GM23338 (cell line): ENCODE measurements around the gene ITGA8. TPM values are rescaled to one million over a fixed set of nuclear protein-coding genes. Genes with fewer than 3 reads are reported as not detected.

Source experiments
- ATAC-seq: fragments of 200-7000 bp; cut with Tn5 transposase; 3 replicates; pipeline ENCODE4 v1.9.1; 2020
- DNase-seq: peaks from one replicate; pipeline ENCODE4 v3.0.0-alpha.2; 2015; ENCODE audit warnings: low spot score
- H2AFZ ChIP-seq: fragments of 200-600 bp; sonication (generic); 2 replicates; pipeline ENCODE4 v1.8.0; 2016; ENCODE audit warnings: antibody characterized with exemption, mild to moderate bottlenecking, moderate library complexity
- H3F3A ChIP-seq: fragments of 200-600 bp; sonication (generic); replicated peaks from 2 replicates; pipeline ENCODE4 v1.8.0; 2017; ENCODE audit warnings: antibody characterized with exemption, mixed run types, low read depth
- H3K27ac ChIP-seq: fragments of 200-600 bp; sonication (generic); 2 replicates; pipeline ENCODE4 v1.6.1; 2016; ENCODE audit warnings: low read depth
- H3K27me3 ChIP-seq: fragments of 200-600 bp; sonication (generic); 2 replicates; pipeline ENCODE4 v1.8.0; 2016; ENCODE audit warnings: mild to moderate bottlenecking, mixed run types, moderate library complexity; ENCODE audit not compliant: insufficient read depth
- H3K36me3 ChIP-seq: fragments of 200-600 bp; sonication (generic); 2 replicates; pipeline ENCODE4 v1.8.0; 2016; ENCODE audit warnings: mild to moderate bottlenecking; ENCODE audit not compliant: insufficient read depth
- H3K4me1 ChIP-seq: fragments of 200-600 bp; sonication (generic); 2 replicates; pipeline ENCODE4 v1.8.0; 2016; ENCODE audit warnings: mild to moderate bottlenecking, moderate library complexity; ENCODE audit not compliant: insufficient read depth
- H3K4me2 ChIP-seq: fragments of 200-600 bp; sonication (generic); 2 replicates; pipeline ENCODE4 v1.7.1; 2017; ENCODE audit warnings: mixed run types
- H3K4me3 ChIP-seq: fragments of 200-600 bp; sonication (generic); 2 replicates; pipeline ENCODE4 v1.6.1; 2016; ENCODE audit warnings: mixed run types
- H3K79me2 ChIP-seq: fragments of 200-600 bp; sonication (generic); replicated peaks from 2 replicates; pipeline ENCODE4 v1.8.0; 2017; ENCODE audit warnings: mild to moderate bottlenecking; ENCODE audit not compliant: insufficient read depth
- H3K9me2 ChIP-seq: fragments of 200-600 bp; sonication (generic); 2 replicates; pipeline ENCODE4 v1.8.0; 2017; ENCODE audit not compliant: insufficient read depth
- H4K20me1 ChIP-seq: fragments of 200-600 bp; sonication (generic); replicated peaks from 2 replicates; pipeline ENCODE4 v1.8.0; 2017; ENCODE audit warnings: mild to moderate bottlenecking; ENCODE audit not compliant: insufficient read depth
- H3K27ac Mint-ChIP-seq: 2 replicates; pipeline ENCODE4 v1.8.0; 2020; ENCODE audit warnings: inconsistent platforms, mild to moderate bottlenecking, moderate library complexity, mixed read lengths
- H3K27me3 Mint-ChIP-seq: 3 replicates; pipeline ENCODE4 v1.8.0; 2022; ENCODE audit warnings: low read depth, mild to moderate bottlenecking, moderate library complexity, mixed read lengths, inconsistent platforms; ENCODE audit not compliant: insufficient read depth, poor library complexity
- H3K36me3 Mint-ChIP-seq: 3 replicates; pipeline ENCODE4 v1.8.0; 2021; ENCODE audit warnings: low read depth, mild to moderate bottlenecking, inconsistent platforms, moderate library complexity, mixed read lengths
- H3K4me1 Mint-ChIP-seq: 3 replicates; pipeline ENCODE4 v1.8.0; 2020; ENCODE audit warnings: mild to moderate bottlenecking, inconsistent platforms, mixed read lengths
- H3K4me3 Mint-ChIP-seq: 3 replicates; pipeline ENCODE4 v1.8.0; 2021; ENCODE audit warnings: moderate library complexity, mild to moderate bottlenecking, inconsistent platforms, mixed read lengths
- H3K9me3 Mint-ChIP-seq: 3 replicates; pipeline ENCODE4 v1.8.0; 2020; ENCODE audit warnings: moderate library complexity, mild to moderate bottlenecking, inconsistent platforms, mixed read lengths
- polyA plus RNA-seq: library from polyadenylated mRNA; unstranded; fragments of >200 nt; fragmentation: Nextera tagmentation; extraction: Ambion mirVana; gene quantifications from 2 replicates; pipeline ENCODE4 v1.2.1, GENCODE V29; 2016
- total RNA-seq: library from RNA; depleted of rRNA; stranded (reverse); fragments of >200 nt; shearing (Covaris generic); gene quantifications from 2 replicates; pipeline ENCODE4 v1.2.3, GENCODE V29; 2014
- TF ChIP-seq, protein P1 (sequence below): IDR thresholded peaks from one replicate; pipeline ENCODE4 v1.6.1; 2018; ENCODE audit warnings: antibody characterized with exemption; ENCODE audit not compliant: unreplicated experiment
- TF ChIP-seq, protein P2 (sequence below): fragments of 250-450 bp; sonication (Bioruptor Pico); IDR thresholded peaks from 2 replicates; pipeline ENCODE4 v1.5.0; 2020; ENCODE audit warnings: mild to moderate bottlenecking, moderate library complexity

ITGA8 gene
- total and polyA plus RNA-seq, 2 experiments from 2014 or later = not detected

DNA sequence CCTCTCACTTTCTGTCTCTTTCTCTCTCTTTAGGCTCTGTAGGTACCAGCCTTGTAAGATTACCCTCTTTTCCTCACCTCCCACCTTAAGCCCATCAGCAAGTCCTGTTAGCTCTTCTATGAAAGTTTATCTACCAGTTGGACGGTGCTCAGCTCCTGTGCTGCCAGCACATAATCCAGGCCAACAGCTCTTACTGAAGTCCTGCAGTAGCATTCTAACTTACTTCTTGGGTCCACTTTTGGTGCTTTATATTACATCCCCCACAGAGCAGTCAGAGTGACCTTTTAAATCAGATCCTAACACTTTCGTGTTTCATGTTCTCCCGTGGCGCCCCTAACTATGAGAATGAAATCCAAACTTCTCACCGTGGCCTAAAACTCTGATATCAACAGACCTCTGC lies 38.9 kb upstream of the ITGA8 start:
- no peak overlapping the region for H3K27ac Mint-ChIP-seq
- Histone ChIP-seq H2AFZ (no peak overlapping the region), H3K27ac (no peak overlapping the region), H3K4me1 (no peaks in the 10 kb centered on the region), H3K4me2 (no peak overlapping the region), H3K9me2 (no peaks in the 10 kb centered on the region), H4K20me1 (no peaks in the 10 kb centered on the region), H3K27me3 (no peaks in the 10 kb centered on the region), H3K36me3 (no peaks in the 10 kb centered on the region), H3F3A (no peaks in the 10 kb centered on the region), H3K4me3 (no peak overlapping the region), H3K79me2 (no peaks in the 10 kb centered on the region)
- H3K27me3 Mint-ChIP-seq = peaks cover 3% of the 10 kb centered on the region
- peaks cover 3% of the 10 kb centered on the region for H3K9me3 Mint-ChIP-seq
- H3K36me3 Mint-ChIP-seq = no peaks in the 10 kb centered on the region
- no peak overlapping the region for H3K4me3 Mint-ChIP-seq
- ATAC-seq = no peak
- no peak for DNase-seq
- no peaks in the 10 kb centered on the region for H3K4me1 Mint-ChIP-seq
- TF ChIP-seq, protein P1, sequence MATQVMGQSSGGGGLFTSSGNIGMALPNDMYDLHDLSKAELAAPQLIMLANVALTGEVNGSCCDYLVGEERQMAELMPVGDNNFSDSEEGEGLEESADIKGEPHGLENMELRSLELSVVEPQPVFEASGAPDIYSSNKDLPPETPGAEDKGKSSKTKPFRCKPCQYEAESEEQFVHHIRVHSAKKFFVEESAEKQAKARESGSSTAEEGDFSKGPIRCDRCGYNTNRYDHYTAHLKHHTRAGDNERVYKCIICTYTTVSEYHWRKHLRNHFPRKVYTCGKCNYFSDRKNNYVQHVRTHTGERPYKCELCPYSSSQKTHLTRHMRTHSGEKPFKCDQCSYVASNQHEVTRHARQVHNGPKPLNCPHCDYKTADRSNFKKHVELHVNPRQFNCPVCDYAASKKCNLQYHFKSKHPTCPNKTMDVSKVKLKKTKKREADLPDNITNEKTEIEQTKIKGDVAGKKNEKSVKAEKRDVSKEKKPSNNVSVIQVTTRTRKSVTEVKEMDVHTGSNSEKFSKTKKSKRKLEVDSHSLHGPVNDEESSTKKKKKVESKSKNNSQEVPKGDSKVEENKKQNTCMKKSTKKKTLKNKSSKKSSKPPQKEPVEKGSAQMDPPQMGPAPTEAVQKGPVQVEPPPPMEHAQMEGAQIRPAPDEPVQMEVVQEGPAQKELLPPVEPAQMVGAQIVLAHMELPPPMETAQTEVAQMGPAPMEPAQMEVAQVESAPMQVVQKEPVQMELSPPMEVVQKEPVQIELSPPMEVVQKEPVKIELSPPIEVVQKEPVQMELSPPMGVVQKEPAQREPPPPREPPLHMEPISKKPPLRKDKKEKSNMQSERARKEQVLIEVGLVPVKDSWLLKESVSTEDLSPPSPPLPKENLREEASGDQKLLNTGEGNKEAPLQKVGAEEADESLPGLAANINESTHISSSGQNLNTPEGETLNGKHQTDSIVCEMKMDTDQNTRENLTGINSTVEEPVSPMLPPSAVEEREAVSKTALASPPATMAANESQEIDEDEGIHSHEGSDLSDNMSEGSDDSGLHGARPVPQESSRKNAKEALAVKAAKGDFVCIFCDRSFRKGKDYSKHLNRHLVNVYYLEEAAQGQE = no peak

DNA sequence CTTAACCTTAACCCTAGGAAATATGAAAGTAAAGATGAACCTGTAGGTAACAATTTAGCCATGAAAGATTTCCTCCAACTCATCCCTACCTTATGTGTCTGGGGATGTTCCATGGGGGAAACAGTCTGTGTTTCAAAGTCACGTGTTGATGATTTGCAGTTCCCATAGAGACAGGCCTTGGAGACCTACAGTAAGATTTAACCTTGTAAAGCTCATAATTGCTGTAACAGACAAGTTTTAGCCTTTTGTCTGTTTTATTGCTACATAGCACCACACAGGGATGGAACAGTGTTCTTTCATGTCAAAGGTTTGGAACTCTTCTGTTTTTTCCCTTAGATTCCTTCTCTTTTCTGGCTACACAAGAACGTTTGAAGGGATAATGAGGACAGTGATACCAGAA lies 35.2 kb upstream of the ITGA8 start:
- ATAC-seq (no peak), DNase-seq (no peak)
- no peak overlapping the region for H3K4me3 Mint-ChIP-seq
- no peaks in the 10 kb centered on the region for H3K9me2 ChIP-seq
- H3K27ac Mint-ChIP-seq = no peak overlapping the region
- H3F3A ChIP-seq = no peaks in the 10 kb centered on the region
- no peaks in the 10 kb centered on the region for H3K4me1 ChIP-seq
- H3K27me3 Mint-ChIP-seq = peaks cover 1% of the 10 kb centered on the region
- no peaks in the 10 kb centered on the region for H3K36me3 ChIP-seq
- TF ChIP-seq, protein P2, sequence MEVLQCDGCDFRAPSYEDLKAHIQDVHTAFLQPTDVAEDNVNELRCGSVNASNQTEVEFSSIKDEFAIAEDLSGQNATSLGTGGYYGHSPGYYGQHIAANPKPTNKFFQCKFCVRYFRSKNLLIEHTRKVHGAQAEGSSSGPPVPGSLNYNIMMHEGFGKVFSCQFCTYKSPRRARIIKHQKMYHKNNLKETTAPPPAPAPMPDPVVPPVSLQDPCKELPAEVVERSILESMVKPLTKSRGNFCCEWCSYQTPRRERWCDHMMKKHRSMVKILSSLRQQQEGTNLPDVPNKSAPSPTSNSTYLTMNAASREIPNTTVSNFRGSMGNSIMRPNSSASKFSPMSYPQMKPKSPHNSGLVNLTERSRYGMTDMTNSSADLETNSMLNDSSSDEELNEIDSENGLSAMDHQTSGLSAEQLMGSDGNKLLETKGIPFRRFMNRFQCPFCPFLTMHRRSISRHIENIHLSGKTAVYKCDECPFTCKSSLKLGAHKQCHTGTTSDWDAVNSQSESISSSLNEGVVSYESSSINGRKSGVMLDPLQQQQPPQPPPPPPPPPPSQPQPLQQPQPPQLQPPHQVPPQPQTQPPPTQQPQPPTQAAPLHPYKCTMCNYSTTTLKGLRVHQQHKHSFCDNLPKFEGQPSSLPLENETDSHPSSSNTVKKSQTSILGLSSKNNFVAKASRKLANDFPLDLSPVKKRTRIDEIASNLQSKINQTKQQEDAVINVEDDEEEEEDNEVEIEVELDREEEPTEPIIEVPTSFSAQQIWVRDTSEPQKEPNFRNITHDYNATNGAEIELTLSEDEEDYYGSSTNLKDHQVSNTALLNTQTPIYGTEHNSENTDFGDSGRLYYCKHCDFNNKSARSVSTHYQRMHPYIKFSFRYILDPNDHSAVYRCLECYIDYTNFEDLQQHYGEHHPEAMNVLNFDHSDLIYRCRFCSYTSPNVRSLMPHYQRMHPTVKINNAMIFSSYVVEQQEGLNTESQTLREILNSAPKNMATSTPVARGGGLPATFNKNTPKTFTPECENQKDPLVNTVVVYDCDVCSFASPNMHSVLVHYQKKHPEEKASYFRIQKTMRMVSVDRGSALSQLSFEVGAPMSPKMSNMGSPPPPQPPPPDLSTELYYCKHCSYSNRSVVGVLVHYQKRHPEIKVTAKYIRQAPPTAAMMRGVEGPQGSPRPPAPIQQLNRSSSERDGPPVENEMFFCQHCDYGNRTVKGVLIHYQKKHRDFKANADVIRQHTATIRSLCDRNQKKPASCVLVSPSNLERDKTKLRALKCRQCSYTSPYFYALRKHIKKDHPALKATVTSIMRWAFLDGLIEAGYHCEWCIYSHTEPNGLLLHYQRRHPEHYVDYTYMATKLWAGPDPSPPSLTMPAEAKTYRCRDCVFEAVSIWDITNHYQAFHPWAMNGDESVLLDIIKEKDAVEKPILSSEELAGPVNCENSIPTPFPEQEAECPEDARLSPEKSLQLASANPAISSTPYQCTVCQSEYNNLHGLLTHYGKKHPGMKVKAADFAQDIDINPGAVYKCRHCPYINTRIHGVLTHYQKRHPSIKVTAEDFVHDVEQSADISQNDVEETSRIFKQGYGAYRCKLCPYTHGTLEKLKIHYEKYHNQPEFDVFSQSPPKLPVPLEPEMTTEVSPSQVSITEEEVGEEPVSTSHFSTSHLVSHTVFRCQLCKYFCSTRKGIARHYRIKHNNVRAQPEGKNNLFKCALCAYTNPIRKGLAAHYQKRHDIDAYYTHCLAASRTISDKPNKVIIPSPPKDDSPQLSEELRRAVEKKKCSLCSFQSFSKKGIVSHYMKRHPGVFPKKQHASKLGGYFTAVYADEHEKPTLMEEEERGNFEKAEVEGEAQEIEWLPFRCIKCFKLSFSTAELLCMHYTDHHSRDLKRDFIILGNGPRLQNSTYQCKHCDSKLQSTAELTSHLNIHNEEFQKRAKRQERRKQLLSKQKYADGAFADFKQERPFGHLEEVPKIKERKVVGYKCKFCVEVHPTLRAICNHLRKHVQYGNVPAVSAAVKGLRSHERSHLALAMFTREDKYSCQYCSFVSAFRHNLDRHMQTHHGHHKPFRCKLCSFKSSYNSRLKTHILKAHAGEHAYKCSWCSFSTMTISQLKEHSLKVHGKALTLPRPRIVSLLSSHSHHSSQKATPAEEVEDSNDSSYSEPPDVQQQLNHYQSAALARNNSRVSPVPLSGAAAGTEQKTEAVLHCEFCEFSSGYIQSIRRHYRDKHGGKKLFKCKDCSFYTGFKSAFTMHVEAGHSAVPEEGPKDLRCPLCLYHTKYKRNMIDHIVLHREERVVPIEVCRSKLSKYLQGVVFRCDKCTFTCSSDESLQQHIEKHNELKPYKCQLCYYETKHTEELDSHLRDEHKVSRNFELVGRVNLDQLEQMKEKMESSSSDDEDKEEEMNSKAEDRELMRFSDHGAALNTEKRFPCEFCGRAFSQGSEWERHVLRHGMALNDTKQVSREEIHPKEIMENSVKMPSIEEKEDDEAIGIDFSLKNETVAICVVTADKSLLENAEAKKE (CRISPR knock-in tag) = no peak
- no peaks in the 10 kb centered on the region for H3K79me2 ChIP-seq
- no peak overlapping the region for H3K27ac ChIP-seq
- H3K27me3 ChIP-seq = no peaks in the 10 kb centered on the region
- H3K9me3 Mint-ChIP-seq = no peaks in the 10 kb centered on the region
- H4K20me1 ChIP-seq = no peaks in the 10 kb centered on the region
- no peak overlapping the region for H3K4me2 ChIP-seq
- H3K4me1 Mint-ChIP-seq = no peaks in the 10 kb centered on the region
- H2AFZ ChIP-seq = no peak overlapping the region
- no peak overlapping the region for H3K4me3 ChIP-seq
- H3K36me3 Mint-ChIP-seq = no peaks in the 10 kb centered on the region
